HL-60 (cell line): ENCODE results near the gene OGFOD2.

Experiments
- GABPA ChIP-seq: IDR thresholded peaks from 2 replicates; pipeline ENCODE4 v1.6.1; 2012; ENCODE audit warnings: low read depth
- POLR2AphosphoS5 ChIP-seq: IDR thresholded peaks from 2 replicates; pipeline ENCODE4 v1.6.1; 2012; ENCODE audit warnings: low read depth
- TF ChIP-seq, protein P1 (sequence below): IDR thresholded peaks from one replicate; pipeline ENCODE4 v1.5.1; 2011; ENCODE audit warnings: low read length, control low read depth, inconsistent platforms; ENCODE audit not compliant: insufficient read depth
- TF ChIP-seq, protein P2 (sequence below): IDR thresholded peaks from 2 replicates; pipeline ENCODE4 v1.6.1; 2012; ENCODE audit warnings: low read depth; ENCODE audit not compliant: insufficient replicate concordance

GRCh38 chr12:123011701-123012100 lies 36.7 kb downstream of the OGFOD2 start:
- TF ChIP-seq, protein P1, sequence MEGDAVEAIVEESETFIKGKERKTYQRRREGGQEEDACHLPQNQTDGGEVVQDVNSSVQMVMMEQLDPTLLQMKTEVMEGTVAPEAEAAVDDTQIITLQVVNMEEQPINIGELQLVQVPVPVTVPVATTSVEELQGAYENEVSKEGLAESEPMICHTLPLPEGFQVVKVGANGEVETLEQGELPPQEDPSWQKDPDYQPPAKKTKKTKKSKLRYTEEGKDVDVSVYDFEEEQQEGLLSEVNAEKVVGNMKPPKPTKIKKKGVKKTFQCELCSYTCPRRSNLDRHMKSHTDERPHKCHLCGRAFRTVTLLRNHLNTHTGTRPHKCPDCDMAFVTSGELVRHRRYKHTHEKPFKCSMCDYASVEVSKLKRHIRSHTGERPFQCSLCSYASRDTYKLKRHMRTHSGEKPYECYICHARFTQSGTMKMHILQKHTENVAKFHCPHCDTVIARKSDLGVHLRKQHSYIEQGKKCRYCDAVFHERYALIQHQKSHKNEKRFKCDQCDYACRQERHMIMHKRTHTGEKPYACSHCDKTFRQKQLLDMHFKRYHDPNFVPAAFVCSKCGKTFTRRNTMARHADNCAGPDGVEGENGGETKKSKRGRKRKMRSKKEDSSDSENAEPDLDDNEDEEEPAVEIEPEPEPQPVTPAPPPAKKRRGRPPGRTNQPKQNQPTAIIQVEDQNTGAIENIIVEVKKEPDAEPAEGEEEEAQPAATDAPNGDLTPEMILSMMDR = no peak
- TF ChIP-seq, protein P2, sequence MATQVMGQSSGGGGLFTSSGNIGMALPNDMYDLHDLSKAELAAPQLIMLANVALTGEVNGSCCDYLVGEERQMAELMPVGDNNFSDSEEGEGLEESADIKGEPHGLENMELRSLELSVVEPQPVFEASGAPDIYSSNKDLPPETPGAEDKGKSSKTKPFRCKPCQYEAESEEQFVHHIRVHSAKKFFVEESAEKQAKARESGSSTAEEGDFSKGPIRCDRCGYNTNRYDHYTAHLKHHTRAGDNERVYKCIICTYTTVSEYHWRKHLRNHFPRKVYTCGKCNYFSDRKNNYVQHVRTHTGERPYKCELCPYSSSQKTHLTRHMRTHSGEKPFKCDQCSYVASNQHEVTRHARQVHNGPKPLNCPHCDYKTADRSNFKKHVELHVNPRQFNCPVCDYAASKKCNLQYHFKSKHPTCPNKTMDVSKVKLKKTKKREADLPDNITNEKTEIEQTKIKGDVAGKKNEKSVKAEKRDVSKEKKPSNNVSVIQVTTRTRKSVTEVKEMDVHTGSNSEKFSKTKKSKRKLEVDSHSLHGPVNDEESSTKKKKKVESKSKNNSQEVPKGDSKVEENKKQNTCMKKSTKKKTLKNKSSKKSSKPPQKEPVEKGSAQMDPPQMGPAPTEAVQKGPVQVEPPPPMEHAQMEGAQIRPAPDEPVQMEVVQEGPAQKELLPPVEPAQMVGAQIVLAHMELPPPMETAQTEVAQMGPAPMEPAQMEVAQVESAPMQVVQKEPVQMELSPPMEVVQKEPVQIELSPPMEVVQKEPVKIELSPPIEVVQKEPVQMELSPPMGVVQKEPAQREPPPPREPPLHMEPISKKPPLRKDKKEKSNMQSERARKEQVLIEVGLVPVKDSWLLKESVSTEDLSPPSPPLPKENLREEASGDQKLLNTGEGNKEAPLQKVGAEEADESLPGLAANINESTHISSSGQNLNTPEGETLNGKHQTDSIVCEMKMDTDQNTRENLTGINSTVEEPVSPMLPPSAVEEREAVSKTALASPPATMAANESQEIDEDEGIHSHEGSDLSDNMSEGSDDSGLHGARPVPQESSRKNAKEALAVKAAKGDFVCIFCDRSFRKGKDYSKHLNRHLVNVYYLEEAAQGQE = no peak
- no peak for TF ChIP-seq GABPA
- TF ChIP-seq POLR2AphosphoS5 = no peak
